Measurements from ENCODE around the gene SPARC.

DNA sequence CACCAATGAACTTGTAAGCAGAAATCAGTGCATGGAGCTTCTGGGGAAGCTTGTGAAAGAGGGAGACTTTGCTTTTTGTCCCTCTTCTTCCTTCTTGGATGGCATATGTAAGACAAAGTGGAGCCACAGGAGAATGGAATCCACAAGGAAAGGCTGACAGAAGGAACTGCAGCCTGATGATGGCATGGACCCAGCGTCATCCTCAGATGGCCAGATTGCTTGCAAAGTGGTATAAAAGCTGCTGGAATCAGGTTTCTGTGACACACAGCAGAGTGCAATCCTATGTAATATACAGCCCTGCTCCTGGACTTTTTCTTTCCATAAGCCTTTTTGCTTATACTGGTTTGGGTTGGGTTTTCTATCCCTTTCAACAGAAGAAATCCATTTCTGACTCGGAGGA, 31.4 kb upstream of the SPARC start:
- TF ChIP-seq, protein P1, sequence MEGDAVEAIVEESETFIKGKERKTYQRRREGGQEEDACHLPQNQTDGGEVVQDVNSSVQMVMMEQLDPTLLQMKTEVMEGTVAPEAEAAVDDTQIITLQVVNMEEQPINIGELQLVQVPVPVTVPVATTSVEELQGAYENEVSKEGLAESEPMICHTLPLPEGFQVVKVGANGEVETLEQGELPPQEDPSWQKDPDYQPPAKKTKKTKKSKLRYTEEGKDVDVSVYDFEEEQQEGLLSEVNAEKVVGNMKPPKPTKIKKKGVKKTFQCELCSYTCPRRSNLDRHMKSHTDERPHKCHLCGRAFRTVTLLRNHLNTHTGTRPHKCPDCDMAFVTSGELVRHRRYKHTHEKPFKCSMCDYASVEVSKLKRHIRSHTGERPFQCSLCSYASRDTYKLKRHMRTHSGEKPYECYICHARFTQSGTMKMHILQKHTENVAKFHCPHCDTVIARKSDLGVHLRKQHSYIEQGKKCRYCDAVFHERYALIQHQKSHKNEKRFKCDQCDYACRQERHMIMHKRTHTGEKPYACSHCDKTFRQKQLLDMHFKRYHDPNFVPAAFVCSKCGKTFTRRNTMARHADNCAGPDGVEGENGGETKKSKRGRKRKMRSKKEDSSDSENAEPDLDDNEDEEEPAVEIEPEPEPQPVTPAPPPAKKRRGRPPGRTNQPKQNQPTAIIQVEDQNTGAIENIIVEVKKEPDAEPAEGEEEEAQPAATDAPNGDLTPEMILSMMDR (IDR thresholded peaks at IDR 0.05), result no peak
- no peak for TF ChIP-seq ZFX (IDR thresholded peaks at IDR 0.05; ENCODE audit: borderline replicate concordance)
